ENCODE results near the gene GNAI3. TPM values are rescaled to one million over a fixed set of nuclear protein-coding genes. Genes with fewer than 3 reads are reported as not detected.
A peak's percentile ranks its signal among the peaks of the same experiment; 100 is the strongest.
"Not testable (repeated sequence)": the region's sequence is repeated elsewhere in the genome, so short reads cannot be mapped to it uniquely, and the experiment has no call there.

The GNAI3 gene
- total RNA-seq, 1 experiment from 2014 or later: 20.2 TPM

DNA sequence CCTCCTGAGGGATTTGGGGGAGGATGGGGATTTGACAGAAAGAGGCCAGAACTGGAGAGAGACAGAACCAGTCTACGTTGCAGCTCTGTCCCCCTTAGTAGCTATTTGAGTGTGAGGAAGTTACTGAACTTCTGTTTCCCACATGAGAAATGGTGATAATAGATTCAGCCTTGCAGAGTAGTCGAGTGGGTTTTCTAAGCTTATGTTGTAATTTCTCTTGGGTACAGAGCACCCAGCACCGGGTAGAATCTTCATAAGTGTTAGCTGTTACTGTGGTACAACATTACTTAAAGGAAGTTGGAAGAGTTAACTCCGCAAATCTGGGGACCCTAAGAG, 112.2 kb downstream of the GNAI3 start:
- not testable (repeated sequence) for DNase-seq (ENCODE audit: low read depth)

DNA sequence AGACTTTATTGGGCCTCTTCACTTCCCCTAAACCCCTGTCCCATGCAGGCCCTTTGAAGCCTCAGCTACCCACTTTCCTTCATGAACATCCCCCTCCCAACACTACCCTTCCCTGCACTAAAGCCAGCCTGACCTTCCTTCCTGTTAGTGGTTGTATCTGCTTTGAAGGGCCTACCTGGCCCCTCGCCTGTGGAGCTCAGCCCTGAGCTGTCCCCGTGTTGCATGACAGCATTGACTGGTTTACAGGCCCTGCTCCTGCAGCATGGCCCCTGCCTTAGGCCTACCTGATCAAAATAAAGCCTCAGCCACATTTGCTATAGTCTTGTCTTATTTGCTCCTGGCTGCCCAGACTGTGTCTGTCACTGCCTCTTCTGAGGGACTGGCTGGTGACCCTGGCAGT, 113.0 kb downstream of the GNAI3 start:
- no peak for DNase-seq (ENCODE audit: low read depth)

GRCh38 chr1:109664671-109665070, 116.3 kb downstream of the GNAI3 start:
- DNase-seq (ENCODE audit: low read depth): no peak

GRCh38 chr1:109667452-109668122, 119.2 kb downstream of the GNAI3 start, which contains the start of gene GSTM2:
TSS of gene GSTM2 (plus strand) at chr1:109668057. CDS start at chr1:109668116, 59 bp downstream.
- peak; percentile 89 for DNase-seq (ENCODE audit: low read depth)

Other genes with a start within 250 kb of the GNAI3 start
- not detected in 2 replicates for gene MYBPHL, start 241.6 kb upstream of the GNAI3 start, total RNA-seq (2014; rRNA removed; shearing (Covaris generic))
- 15.4 and 22.5 TPM in 2 replicates for gene SORT1, start 150.7 kb upstream of the GNAI3 start, total RNA-seq (2014; rRNA removed; shearing (Covaris generic))
- 99.8 and 126 TPM in 2 replicates for gene PSMA5, start 122.2 kb upstream of the GNAI3 start, total RNA-seq (2014; rRNA removed; shearing (Covaris generic))
- 0.96 and 1.6 TPM in 2 replicates for gene SYPL2, start 82.1 kb upstream of the GNAI3 start, total RNA-seq (2014; rRNA removed; shearing (Covaris generic))
- gene ATXN7L2, start 64.7 kb upstream of the GNAI3 start, total RNA-seq (2014; rRNA removed; shearing (Covaris generic)): 2.2 and 3.0 TPM in 2 replicates
- gene CYB561D1, start 54.5 kb upstream of the GNAI3 start, total RNA-seq (2014; rRNA removed; shearing (Covaris generic)): 4.0 and 4.8 TPM in 2 replicates
- gene AMIGO1, start 38.9 kb upstream of the GNAI3 start, total RNA-seq (2014; rRNA removed; shearing (Covaris generic)): 2.5 and 3.4 TPM in 2 replicates
- under 0.01 and 0.20 TPM in 2 replicates for gene GPR61, start 8.7 kb upstream of the GNAI3 start, total RNA-seq (2014; rRNA removed; shearing (Covaris generic))
- 0.29 TPM in 1 of 2 replicates, not detected in the other for gene GNAT2, start 71.0 kb downstream of the GNAI3 start, total RNA-seq (2014; rRNA removed; shearing (Covaris generic))
- gene AMPD2, start 71.2 kb downstream of the GNAI3 start, total RNA-seq (2014; rRNA removed; shearing (Covaris generic)): 48.5 and 60.4 TPM in 2 replicates
- 30.6 and 34.5 TPM in 2 replicates for gene GSTM4, start 107.5 kb downstream of the GNAI3 start, total RNA-seq (2014; rRNA removed; shearing (Covaris generic))
- 17.5 and 17.6 TPM in 2 replicates for gene GSTM2, start 119.4 kb downstream of the GNAI3 start, total RNA-seq (2014; rRNA removed; shearing (Covaris generic))
- gene GSTM1, start 139.2 kb downstream of the GNAI3 start, total RNA-seq (2014; rRNA removed; shearing (Covaris generic)): 0.12 TPM in 1 of 2 replicates, not detected in the other
- gene GSTM5, start 163.6 kb downstream of the GNAI3 start, total RNA-seq (2014; rRNA removed; shearing (Covaris generic)): 0.48 TPM in 1 of 2 replicates, not detected in the other
- gene GSTM3, start 192.4 kb downstream of the GNAI3 start, total RNA-seq (2014; rRNA removed; shearing (Covaris generic)): 229 and 247 TPM in 2 replicates
- not detected in 2 replicates for gene EPS8L3, start 215.3 kb downstream of the GNAI3 start, total RNA-seq (2014; rRNA removed; shearing (Covaris generic))